PC-3 (cell line): Measurements from ENCODE around the gene DRG1. TPM values are rescaled to one million over a fixed set of nuclear protein-coding genes. Genes with fewer than 3 reads are reported as not detected.
"Not testable (repeated sequence)": the region's sequence is repeated elsewhere in the genome, so short reads cannot be mapped to it uniquely, and the experiment has no call there.

Experiments
- ATAC-seq: fragments of 200-7000 bp; cut with Tn5 transposase; 2 replicates; pipeline ENCODE4 v1.9.1; 2020; ENCODE audit warnings: mild to moderate bottlenecking, moderate library complexity
- BruUV-seq: library from RNA; stranded (reverse); fragments of 400-500 nt; replicated peaks from 2 replicates; lab custom pipeline; 2021; lab: Mats Ljungman, UMichigan
- CTCF ChIA-PET: fragments of 300-600 bp; sonication (Branson Sonifier 250); formaldehyde crosslinking; loops from one replicate; lab custom pipeline; 2022; ENCODE audit warnings: antibody characterized with exemption; lab: Charles Lee
- POLR2A ChIA-PET: fragments of 300-600 bp; sonication (Branson Sonifier 250); formaldehyde crosslinking; loops from one replicate; lab custom pipeline; 2022; ENCODE audit warnings: antibody characterized with exemption; ENCODE audit not compliant: unreplicated experiment; lab: Charles Lee
- DNase-seq: peaks from one replicate; pipeline ENCODE4 v3.0.0-alpha.2; 2015
- H2AFZ ChIP-seq: fragments of 300-600 bp; sonication (generic); 2 replicates; pipeline ENCODE4 v1.6.0; 2016; ENCODE audit warnings: antibody characterized with exemption, low read length
- H3F3A ChIP-seq: fragments of 300-600 bp; sonication (generic); one replicate; pipeline ENCODE4 v1.6.0; 2017; ENCODE audit warnings: antibody characterized with exemption, low read length, control low read depth, mild to moderate bottlenecking; ENCODE audit not compliant: unreplicated experiment
- H3K27ac ChIP-seq: fragments of 300-600 bp; sonication (generic); 2 replicates; pipeline ENCODE4 v1.5.1; 2016; ENCODE audit warnings: mild to moderate bottlenecking, low read length
- H3K27me3 ChIP-seq: fragments of 300-600 bp; sonication (generic); 2 replicates; pipeline ENCODE4 v1.6.1; 2016; ENCODE audit warnings: low read length, mixed read lengths
- H3K36me3 ChIP-seq: fragments of 300-600 bp; sonication (generic); 2 replicates; pipeline ENCODE4 v1.6.1; 2016; ENCODE audit warnings: low read depth, mixed run types, low read length, mixed read lengths
- H3K4me1 ChIP-seq: fragments of 300-600 bp; sonication (generic); 2 replicates; pipeline ENCODE4 v1.5.1; 2016; ENCODE audit warnings: low read length; ENCODE audit not compliant: insufficient read depth
- H3K4me2 ChIP-seq: fragments of 300-600 bp; sonication (generic); 2 replicates; pipeline ENCODE4 v1.6.0; 2016; ENCODE audit warnings: low read length
- H3K4me3 ChIP-seq: fragments of 300-600 bp; sonication (generic); 2 replicates; pipeline ENCODE4 v1.5.1; 2016; ENCODE audit warnings: mild to moderate bottlenecking, low read length, mixed read lengths
- H3K79me2 ChIP-seq: fragments of 300-600 bp; sonication (generic); 2 replicates; pipeline ENCODE4 v1.6.1; 2017; ENCODE audit warnings: low read length, mixed read lengths
- H3K9ac ChIP-seq: fragments of 300-600 bp; sonication (generic); 2 replicates; pipeline ENCODE4 v1.6.0; 2016; ENCODE audit warnings: mild to moderate bottlenecking, low read length
- H3K9me2 ChIP-seq: fragments of 300-600 bp; sonication (generic); replicated peaks from 2 replicates; pipeline ENCODE4 v1.6.1; 2016; ENCODE audit warnings: mixed run types, low read length, mixed read lengths
- H3K9me3 ChIP-seq: fragments of 300-600 bp; sonication (generic); 2 replicates; pipeline ENCODE4 v1.6.1; 2016; ENCODE audit warnings: low read length, mixed read lengths
- H4K20me1 ChIP-seq: fragments of 300-600 bp; sonication (generic); 2 replicates; pipeline ENCODE4 v1.6.1; 2016; ENCODE audit warnings: low read length, mixed read lengths
- CTCF ChIP-seq: fragments of 300-600 bp; sonication (generic); conservative IDR thresholded peaks from 2 replicates; pipeline ENCODE4 v1.5.1; 2017; ENCODE audit warnings: antibody characterized with exemption, low read depth, mild to moderate bottlenecking, low read length
- EZH2 ChIP-seq: fragments of 300-600 bp; sonication (generic); IDR thresholded peaks from one replicate; pipeline ENCODE4 v1.6.1; 2017; ENCODE audit warnings: antibody characterized with exemption, mild to moderate bottlenecking, low read length; ENCODE audit not compliant: unreplicated experiment
- EZH2phosphoT487 ChIP-seq: fragments of 300-600 bp; sonication (generic); IDR thresholded peaks from 2 replicates; pipeline ENCODE4 v1.6.1; 2018; ENCODE audit warnings: mild to moderate bottlenecking, antibody characterized with exemption, low read length, borderline replicate concordance
- intact Hi-C: fragments of 100-400 bp; cut with micrococcal nuclease; formaldehyde crosslinking; loops from 2 replicates; pipeline ENCODE4 v1.9.0; 2023
- total RNA-seq: library from RNA; depleted of rRNA; stranded (reverse); fragments of >200 nt; gene quantifications from 2 replicates; pipeline ENCODE4 v1.2.3, GENCODE V29; 2014

DRG1 gene
- total RNA-seq, 1 experiment from 2014 or later = 49.9 TPM

- Histone ChIP-seq H3K9ac (no peak overlapping the region), H3K27me3 (no peaks in the 10 kb centered on the region), H3K27ac (no peak overlapping the region), H3F3A (no peaks in the 10 kb centered on the region), H2AFZ (no peak overlapping the region), H3K79me2 (no peaks in the 10 kb centered on the region), H3K9me2 (no peaks in the 10 kb centered on the region), H3K4me1 (no peaks in the 10 kb centered on the region), H3K4me3 (no peak overlapping the region), H4K20me1 (no peaks in the 10 kb centered on the region), H3K36me3 (no peaks in the 10 kb centered on the region), H3K4me2 (no peak overlapping the region), H3K9me3 (no peaks in the 10 kb centered on the region)
- intact Hi-C loops = no loop called here
- no TSS peak for BruUV-seq
- TF ChIP-seq CTCF = no peak
- no peak for TF ChIP-seq EZH2phosphoT487
- no peak for TF ChIP-seq EZH2
- no peak for ATAC-seq
- POLR2A ChIA-PET = no interaction called here
- CTCF ChIA-PET = no interaction called here
- DNase-seq = no peak
Observed at GRCh38 chr22:31377612-31378011, 21.8 kb upstream of the DRG1 start.

GRCh38 chr22:31378123-31378522 lies 21.3 kb upstream of the DRG1 start:
- POLR2A ChIA-PET = no interaction called here
- DNase-seq = no peak
- no peak for ATAC-seq

GRCh38 chr22:31378651-31379050 lies 20.8 kb upstream of the DRG1 start:
- intact Hi-C loops, ATAC-seq, H3K4me1 ChIP-seq, H3K9ac ChIP-seq, H3K4me2 ChIP-seq, H3K9me3 ChIP-seq, H3K4me3 ChIP-seq, CTCF ChIA-PET, H3K9me2 ChIP-seq, H3K79me2 ChIP-seq, H3K36me3 ChIP-seq, H3K27me3 ChIP-seq, POLR2A ChIA-PET, DNase-seq, BruUV-seq, H4K20me1 ChIP-seq, H2AFZ ChIP-seq, H3F3A ChIP-seq, H3K27ac ChIP-seq: not testable (repeated sequence)

More at GRCh38 chr22:31378123-31378522, 21.3 kb upstream of the DRG1 start:
- Histone ChIP-seq H3K9me2 (no peaks in the 10 kb centered on the region), H3K27ac (no peak overlapping the region), H3K36me3 (no peaks in the 10 kb centered on the region), H3K9me3 (no peaks in the 10 kb centered on the region), H3K4me2 (no peak overlapping the region), H3K4me3 (no peak overlapping the region), H4K20me1 (no peaks in the 10 kb centered on the region), H3K9ac (no peak overlapping the region), H3K79me2 (no peaks in the 10 kb centered on the region), H3K4me1 (no peaks in the 10 kb centered on the region), H2AFZ (no peak overlapping the region), H3K27me3 (no peaks in the 10 kb centered on the region), H3F3A (no peaks in the 10 kb centered on the region)
- BruUV-seq = no TSS peak
- CTCF ChIA-PET = no interaction called here
- intact Hi-C loops = no loop called here
- TF ChIP-seq CTCF (no peak), EZH2 (no peak), EZH2phosphoT487 (no peak)
